Measurements from ENCODE around the gene EPB41L1.
"Not testable (repeated sequence)": the region's sequence is repeated elsewhere in the genome, so short reads cannot be mapped to it uniquely, and the experiment has no call there.

Gene EPB41L1

GRCh38 chr20:36126836-36127527 lies 27.6 kb upstream of the EPB41L1 start:
- DNase-seq, result no peak

DNA sequence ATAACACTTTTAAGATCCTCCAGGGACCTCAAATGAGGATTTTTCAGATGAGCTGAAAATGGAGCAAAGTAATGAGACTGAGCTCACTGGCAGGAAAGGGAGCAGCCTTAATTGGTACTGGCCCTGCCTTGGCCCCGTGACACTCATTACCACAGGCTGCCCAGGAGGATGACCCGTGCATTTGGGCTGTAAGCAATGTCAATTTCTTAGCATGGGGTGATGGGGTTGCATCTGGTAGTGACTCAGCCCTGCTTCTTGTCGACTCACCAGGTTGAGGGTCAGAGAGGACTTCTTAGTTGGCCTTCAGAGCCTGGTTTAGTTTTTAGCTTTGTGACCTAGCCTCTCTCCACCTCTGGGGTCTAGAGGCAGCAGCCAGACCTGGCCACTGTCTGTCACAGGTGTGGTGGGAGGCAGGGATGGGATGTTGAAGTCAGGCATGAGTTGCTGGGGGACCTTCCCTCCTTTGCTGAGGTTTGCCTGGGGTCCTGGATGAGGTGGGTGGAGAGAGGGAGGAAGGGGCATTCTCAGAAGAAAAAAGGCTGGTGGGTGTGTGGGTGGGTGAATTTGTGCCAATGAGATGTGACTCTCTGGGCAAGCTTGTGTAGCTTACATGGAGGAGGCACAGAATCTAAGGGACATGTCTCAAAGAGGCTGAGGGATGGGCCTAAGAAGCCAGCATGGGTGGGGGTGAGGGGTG lies 25.9 kb upstream of the EPB41L1 start:
- no peak for DNase-seq

DNA sequence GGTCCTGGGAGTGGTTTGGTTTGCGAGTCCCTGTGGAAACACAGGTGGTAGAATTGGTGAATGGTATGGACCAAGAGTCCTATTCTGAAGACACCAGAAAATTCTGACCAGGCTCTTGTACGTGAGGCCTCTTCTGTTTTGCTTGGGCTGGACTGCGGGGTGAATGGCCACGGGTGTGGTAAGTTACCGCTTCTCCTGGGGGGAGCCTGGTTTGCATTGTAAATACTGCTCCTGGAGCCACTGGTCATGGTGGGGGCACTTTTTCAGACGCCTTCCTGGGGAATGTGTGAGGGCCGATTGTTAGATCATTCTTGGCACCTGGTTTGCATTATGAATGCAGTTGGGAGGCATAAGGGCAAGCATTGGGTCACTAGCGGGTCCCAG lies 25.4 kb upstream of the EPB41L1 start:
- no peak for DNase-seq

- DNase-seq, result no peak
Measured at GRCh38 chr20:36130390-36130789, 24.1 kb upstream of the EPB41L1 start.

DNA sequence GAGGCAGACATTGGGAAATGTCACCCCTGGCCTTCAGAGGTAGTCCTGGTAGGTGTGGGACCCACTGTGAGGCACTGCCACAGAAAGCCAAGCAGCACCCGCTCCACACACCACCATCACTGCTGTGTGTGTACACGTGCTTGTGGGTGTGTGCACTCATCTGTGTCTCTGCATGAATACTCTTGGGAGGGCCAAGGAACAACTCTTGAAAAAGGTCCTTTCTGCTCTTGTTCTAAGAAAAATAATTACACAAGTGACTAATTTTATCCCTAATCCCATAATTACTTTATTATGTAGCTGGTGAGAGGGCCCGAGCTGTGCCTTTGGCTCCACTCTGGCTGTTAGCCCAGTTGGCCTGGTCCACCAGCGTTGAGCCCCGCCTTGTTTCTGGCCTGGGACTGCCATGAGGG lies 21.7 kb upstream of the EPB41L1 start:
- no peak for DNase-seq

DNA sequence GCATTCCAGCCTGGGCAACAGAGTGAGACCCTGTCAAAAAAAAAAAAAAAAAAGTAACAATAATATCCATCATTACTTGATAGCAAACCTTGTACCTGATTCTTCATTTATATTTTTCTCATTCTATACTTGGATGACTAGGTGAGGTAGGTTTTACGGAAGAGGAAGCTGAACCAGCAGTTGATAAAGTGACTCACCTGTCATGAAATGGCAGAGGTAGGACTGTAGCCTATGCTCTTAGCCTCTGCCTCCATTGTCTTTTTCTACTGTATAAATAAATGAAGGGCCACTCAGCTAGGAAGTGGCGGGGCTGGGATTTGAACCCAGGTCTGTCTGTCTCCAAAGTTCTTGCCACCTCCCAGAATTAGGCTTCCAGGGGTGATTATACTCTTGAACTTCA lies 20.7 kb upstream of the EPB41L1 start:
- no peak for DNase-seq

DNA sequence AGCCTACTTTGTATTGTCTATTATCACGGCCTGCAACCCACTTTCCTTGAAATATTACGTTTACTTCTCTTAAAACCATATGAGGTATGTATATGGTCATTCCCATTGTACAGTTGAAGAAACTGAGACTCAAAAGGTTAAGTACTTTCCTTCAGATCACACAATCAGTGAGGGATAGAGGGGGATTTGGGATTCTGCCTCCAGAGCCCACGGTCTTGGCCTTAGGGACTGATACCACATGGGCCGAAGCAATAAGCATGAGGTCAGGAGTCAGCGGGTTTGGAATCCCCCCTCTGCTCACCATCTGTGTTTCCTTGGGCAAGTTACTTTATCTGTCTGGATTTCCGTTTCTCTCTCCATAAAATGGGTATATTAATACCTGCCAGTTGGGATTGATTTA lies 19.4 kb upstream of the EPB41L1 start:
- DNase-seq, result no peak

DNA sequence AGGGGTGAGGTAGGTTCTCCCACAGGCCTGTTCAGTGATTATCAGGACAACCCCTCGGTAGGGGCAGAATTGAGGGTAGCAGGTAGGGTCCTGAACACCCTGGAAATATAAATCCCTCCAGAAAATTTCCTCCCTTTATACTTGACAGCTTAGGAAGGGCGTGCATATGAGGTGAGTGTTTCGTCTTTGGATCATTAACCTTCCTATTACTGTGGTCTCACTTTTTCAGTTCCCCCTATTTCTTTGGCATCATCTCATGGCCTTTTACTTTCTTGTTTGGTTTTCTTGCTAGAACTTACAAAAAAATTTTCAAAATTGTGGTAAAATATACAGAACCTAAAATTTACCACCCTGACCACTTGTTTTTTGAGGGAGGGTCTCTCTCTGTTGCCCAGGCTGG lies 18.7 kb upstream of the EPB41L1 start:
- DNase-seq, result no peak

DNA sequence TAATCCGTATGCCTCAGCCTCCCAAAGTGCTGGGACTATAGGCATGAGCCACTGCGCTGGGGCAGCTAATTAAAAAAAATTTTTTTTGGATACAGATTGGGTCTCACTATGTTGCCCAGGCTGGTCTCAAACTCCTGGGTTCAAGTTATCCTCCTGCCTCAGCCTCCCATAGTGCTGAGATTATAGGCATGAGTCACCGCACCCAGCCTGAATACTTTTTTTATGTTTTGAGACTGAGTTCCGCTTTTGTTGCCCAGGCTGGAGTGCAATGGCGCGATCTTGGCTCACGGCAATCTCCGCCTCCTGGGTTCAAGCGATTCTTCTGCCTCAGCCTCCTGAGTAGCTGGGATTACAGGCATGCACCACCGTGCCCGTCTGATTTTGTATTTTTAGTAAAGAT lies 17.2 kb upstream of the EPB41L1 start:
- not testable (repeated sequence) for DNase-seq

- no peak for DNase-seq
Measured at GRCh38 chr20:36141310-36141709, 13.2 kb upstream of the EPB41L1 start.

DNA sequence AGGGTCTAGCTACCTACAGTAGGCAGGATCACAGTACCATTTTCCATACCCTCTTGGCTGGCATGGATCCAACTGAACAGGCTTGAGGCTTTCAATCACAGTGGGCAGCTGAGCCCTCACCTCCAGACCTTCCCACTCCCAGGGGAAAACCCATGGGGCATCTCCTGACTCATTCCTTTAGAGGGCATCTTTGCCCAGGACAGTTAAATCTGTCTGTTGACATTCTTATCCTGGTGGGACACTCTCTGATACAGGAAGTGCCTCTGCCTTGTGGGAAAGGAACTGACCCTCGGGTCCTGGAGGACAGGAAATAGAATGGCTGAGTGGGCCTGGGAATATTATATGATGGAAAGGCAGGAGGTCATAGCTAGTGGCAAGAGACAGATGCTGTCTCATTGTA lies 10.2 kb upstream of the EPB41L1 start:
- no peak for DNase-seq

GRCh38 chr20:36145877-36146707 lies 8.4 kb upstream of the EPB41L1 start:
- DNase-seq, result no peak

GRCh38 chr20:36147690-36148089 lies 6.8 kb upstream of the EPB41L1 start:
- DNase-seq, result no peak

GRCh38 chr20:36148439-36148838 lies 6.1 kb upstream of the EPB41L1 start:
- DNase-seq, result no peak

GRCh38 chr20:36149012-36149411 lies 5.5 kb upstream of the EPB41L1 start:
- DNase-seq, result no peak

DNA sequence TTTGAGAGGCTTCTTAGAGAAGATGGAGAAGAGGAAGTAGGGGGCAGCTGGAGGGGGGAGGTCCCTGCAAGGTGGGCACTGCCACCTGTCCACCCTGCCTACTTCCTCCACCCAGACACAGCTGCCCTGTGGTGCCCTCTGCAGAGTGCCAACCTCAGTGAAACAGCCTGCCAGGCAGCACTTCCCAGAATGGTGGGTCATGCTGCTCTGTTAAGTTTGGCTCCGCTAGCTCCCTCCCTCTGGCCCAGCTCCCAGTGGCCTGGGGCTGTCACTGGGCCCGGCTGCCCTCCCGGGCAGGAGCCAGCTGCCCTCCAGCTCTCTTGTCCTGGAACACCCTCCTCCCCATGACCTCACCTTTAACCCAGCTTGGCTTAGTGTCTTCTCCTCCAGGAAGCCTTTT lies 5.1 kb upstream of the EPB41L1 start:
- DNase-seq, result no peak

DNA sequence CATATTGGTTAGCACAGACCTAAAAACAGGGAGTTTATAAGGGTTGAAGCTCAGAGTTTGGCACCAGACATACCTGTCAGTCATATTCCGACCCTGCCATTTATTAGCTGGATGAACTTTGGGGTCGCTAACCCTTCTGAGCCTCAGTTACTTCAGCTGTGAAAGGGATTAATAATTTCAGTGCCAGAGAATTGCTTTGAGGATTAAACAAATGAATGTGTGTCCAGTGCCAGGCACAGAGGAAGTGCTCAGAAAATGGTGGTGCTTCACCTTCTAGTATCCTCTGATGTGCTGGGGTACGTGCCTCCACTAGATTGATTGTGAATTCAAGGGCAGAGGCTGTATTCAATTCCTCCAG lies 4.1 kb upstream of the EPB41L1 start:
- no peak for DNase-seq

- DNase-seq, result no peak
Measured at GRCh38 chr20:36150847-36151539, 3.5 kb upstream of the EPB41L1 start.

DNA sequence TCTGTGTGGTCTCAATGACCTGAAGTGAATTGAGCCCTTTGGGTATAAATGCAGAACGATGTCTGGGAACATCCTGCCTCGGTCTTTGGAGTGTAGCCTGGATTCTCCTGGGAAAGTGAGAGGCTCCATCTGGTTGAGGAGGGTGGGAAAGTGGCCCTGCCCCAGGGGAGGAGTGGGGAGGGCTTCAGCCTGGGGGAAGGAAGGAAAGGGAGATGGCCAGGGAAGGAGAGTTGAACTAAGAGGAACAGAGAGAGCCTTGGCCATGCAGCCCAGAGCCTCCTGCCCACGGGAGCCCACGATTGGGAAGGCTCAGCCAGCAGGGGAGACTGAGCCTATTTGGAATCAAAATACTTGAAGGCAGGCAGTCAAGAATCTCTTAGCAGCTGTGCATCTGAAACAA lies 2.3 kb upstream of the EPB41L1 start:
- no peak for DNase-seq

GRCh38 chr20:36153204-36153603 lies 1.3 kb upstream of the EPB41L1 start:
- no peak for DNase-seq

- DNase-seq, result peak; percentile 76 to 77
Measured at GRCh38 chr20:36153736-36154699, 522 bp upstream of the EPB41L1 start.

DNA sequence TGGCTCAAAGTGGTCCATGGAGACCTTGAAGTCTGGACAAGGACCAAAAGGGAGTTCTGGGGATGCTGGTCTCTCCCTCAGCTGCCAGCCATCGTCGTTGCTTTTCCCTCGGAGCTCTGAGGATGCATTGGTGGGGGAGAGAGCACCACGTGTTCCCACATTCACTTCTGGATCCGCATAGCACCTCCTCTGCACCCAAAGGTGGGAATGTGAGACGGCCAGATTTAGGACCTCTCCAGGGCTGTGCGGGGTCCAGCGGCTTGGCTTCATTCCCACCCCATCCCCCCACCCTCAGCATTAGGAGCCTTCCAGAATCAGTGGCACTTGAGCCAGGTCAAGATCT lies 1.1 kb downstream of the EPB41L1 start:
- no peak for DNase-seq

Data from NCI-H2081 (cell line).